Liver (tissue), 9 donors: Measurements from ENCODE around the gene IL1A. TPM values are rescaled to one million over a fixed set of nuclear protein-coding genes. Genes with fewer than 3 reads are reported as not detected.

Experiments used
- DNase-seq: peaks from one replicate; pipeline ENCODE4 v3.0.0-alpha.2; 2017; ENCODE audit warnings: low spot score
- H3K27ac ChIP-seq, 2 donors: one replicate each; pipeline ENCODE4 v1.7.0; 2013; ENCODE audit warnings: inconsistent platforms in 2 of 2, low read length in 2 of 2, control low read depth in 1 of 2, low read depth in 1 of 2, mild to moderate bottlenecking in 1 of 2
- H3K27me3 ChIP-seq, 4 donors: one replicate each; pipeline versions ENCODE4 v1.6.1 to v1.7.0; 2013; ENCODE audit warnings: low read length in 3 of 4, inconsistent platforms in 1 of 4, mild to moderate bottlenecking in 1 of 4, moderate library complexity in 1 of 4; ENCODE audit not compliant: control insufficient read depth in 4 of 4, insufficient read depth in 4 of 4
- H3K36me3 ChIP-seq, 4 donors: one replicate each; pipeline versions ENCODE4 v1.6.1 to v1.7.0; 2013; ENCODE audit warnings: low read length in 3 of 4, mild to moderate bottlenecking in 3 of 4, low read depth in 1 of 4, moderate library complexity in 1 of 4; ENCODE audit not compliant: control insufficient read depth in 4 of 4, insufficient read depth in 3 of 4
- H3K4me1 ChIP-seq, 4 donors: one replicate each; pipeline versions ENCODE4 v1.6.1 to v1.7.0; 2013; ENCODE audit warnings: low read length in 3 of 4, mild to moderate bottlenecking in 3 of 4, moderate library complexity in 1 of 4; ENCODE audit not compliant: control insufficient read depth in 4 of 4, insufficient read depth in 4 of 4
- H3K4me3 ChIP-seq, 3 donors: one replicate each; pipeline versions ENCODE4 v1.6.1 to v1.7.0; 2013; ENCODE audit warnings: low read length in 3 of 3, control low read depth in 1 of 3, low read depth in 1 of 3, mild to moderate bottlenecking in 1 of 3
- H3K9ac ChIP-seq, 2 donors: one replicate each; pipeline ENCODE4 v1.7.0; 2013; ENCODE audit warnings: low read length in 2 of 2, mild to moderate bottlenecking in 2 of 2, moderate library complexity in 2 of 2, control low read depth in 1 of 2, low read depth in 1 of 2
- H3K9me3 ChIP-seq, 4 donors: one replicate each; pipeline versions ENCODE4 v1.6.1 to v1.7.0; 2013; ENCODE audit warnings: low read length in 3 of 4; ENCODE audit not compliant: control insufficient read depth in 4 of 4
- EGR1 ChIP-seq, 2 donors: IDR thresholded peaks; 2 replicates each; pipeline ENCODE4 v1.6.1; 2016 to 2018; ENCODE audit warnings: antibody characterized with exemption in 2 of 2, low read depth in 2 of 2
- FOXA1 ChIP-seq: IDR thresholded peaks from 2 replicates; pipeline ENCODE4 v1.6.1; 2016; ENCODE audit warnings: antibody characterized with exemption
- FOXA2 ChIP-seq: IDR thresholded peaks from 2 replicates; pipeline ENCODE4 v1.6.1; 2016; ENCODE audit warnings: antibody characterized with exemption
- GABPA ChIP-seq, 2 donors: IDR thresholded peaks in 1 of 2; conservative IDR thresholded peaks in 1 of 2; 2 replicates each; pipeline ENCODE4 v1.6.1; 2016; ENCODE audit warnings: antibody characterized with exemption in 2 of 2, mild to moderate bottlenecking in 1 of 2, moderate library complexity in 1 of 2
- NR2F2 ChIP-seq: IDR thresholded peaks from 2 replicates; pipeline ENCODE4 v1.6.1; 2016; ENCODE audit warnings: antibody characterized with exemption
- RXRA ChIP-seq, 2 donors: IDR thresholded peaks; 2 replicates each; pipeline ENCODE4 v1.6.1; 2017 to 2018; ENCODE audit warnings: antibody characterized with exemption in 2 of 2, mild to moderate bottlenecking in 1 of 2
- YY1 ChIP-seq: IDR thresholded peaks from 2 replicates; pipeline ENCODE4 v1.6.1; 2016; ENCODE audit warnings: antibody characterized with exemption, mild to moderate bottlenecking
- WGBS: extraction: QIAGEN DNeasy Blood & Tissue Kit; methylation state at CpG from one replicate; pipeline ENCODE4 v1.1.7; 2013; 5-methylcytosine and 5-hydroxymethylcytosine counted together
- polyA plus RNA-seq, 2 donors: library from polyadenylated mRNA; stranded (reverse) in 1 of 2; unstranded in 1 of 2; fragments of 200-250 nt in 1 of 2; fragments of >200 nt in 1 of 2; fragmentation: Nextera tagmentation in 1 of 2; extraction: Ambion mirVana in 1 of 2; gene quantifications; one replicate each; pipeline versions ENCODE4 v1.2.1 to v1.2.3, GENCODE V29; 2013 to 2015
- total RNA-seq, 2 donors: library from RNA; depleted of rRNA; stranded (reverse); fragments of >200 nt; gene quantifications; one replicate each; pipeline ENCODE4 v1.2.3, GENCODE V29; 2014
- TF ChIP-seq, protein P1 (sequence below): IDR thresholded peaks from 2 replicates; pipeline ENCODE4 v1.6.1; 2016; ENCODE audit warnings: antibody characterized with exemption, mild to moderate bottlenecking
- TF ChIP-seq, protein P2 (sequence below): fragments of 150-350 bp; IDR thresholded peaks from 2 replicates; pipeline ENCODE4 v1.5.1; 2017; ENCODE audit warnings: improper control_type of control experiment, low read depth, low read length; ENCODE audit not compliant: missing input control
- TF ChIP-seq, protein P3 (sequence below): IDR thresholded peaks from 2 replicates; pipeline ENCODE4 v1.6.1; 2016; ENCODE audit warnings: antibody characterized with exemption
- donor health status: healthy.
- donor health status: healthy.
- donor health status: healthy.
- donor health status: healthy.
- donor health status: healthy.

The IL1A gene
- total and polyA plus RNA-seq, 4 donors: 0.05 TPM; not detected in 3

DNA sequence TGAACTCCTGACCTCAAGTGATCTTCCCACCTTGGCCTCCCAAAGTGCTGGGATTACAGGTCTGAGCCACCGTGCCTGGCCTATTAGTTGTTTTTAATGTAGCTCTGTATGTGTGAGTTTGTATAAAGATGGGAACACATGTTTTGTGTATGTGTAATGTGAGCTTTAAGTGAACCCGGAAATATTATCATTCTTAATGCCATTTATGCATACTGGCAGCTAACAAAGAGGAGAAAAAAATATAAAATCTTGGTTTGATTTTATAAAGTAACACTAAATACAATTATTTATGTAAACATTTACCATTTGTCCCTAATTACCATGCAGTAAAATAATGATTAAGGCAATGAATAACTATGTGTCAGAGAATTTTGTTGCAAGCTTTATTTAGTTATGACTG is 10.7 kb downstream of the IL1A start (continued):
- TF ChIP-seq, protein P1, sequence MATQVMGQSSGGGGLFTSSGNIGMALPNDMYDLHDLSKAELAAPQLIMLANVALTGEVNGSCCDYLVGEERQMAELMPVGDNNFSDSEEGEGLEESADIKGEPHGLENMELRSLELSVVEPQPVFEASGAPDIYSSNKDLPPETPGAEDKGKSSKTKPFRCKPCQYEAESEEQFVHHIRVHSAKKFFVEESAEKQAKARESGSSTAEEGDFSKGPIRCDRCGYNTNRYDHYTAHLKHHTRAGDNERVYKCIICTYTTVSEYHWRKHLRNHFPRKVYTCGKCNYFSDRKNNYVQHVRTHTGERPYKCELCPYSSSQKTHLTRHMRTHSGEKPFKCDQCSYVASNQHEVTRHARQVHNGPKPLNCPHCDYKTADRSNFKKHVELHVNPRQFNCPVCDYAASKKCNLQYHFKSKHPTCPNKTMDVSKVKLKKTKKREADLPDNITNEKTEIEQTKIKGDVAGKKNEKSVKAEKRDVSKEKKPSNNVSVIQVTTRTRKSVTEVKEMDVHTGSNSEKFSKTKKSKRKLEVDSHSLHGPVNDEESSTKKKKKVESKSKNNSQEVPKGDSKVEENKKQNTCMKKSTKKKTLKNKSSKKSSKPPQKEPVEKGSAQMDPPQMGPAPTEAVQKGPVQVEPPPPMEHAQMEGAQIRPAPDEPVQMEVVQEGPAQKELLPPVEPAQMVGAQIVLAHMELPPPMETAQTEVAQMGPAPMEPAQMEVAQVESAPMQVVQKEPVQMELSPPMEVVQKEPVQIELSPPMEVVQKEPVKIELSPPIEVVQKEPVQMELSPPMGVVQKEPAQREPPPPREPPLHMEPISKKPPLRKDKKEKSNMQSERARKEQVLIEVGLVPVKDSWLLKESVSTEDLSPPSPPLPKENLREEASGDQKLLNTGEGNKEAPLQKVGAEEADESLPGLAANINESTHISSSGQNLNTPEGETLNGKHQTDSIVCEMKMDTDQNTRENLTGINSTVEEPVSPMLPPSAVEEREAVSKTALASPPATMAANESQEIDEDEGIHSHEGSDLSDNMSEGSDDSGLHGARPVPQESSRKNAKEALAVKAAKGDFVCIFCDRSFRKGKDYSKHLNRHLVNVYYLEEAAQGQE: no peak
- TF ChIP-seq FOXA1 (no peak), NR2F2 (no peak), GABPA (IDR thresholded peaks at IDR 0.05 in 1 of 2, conservative IDR thresholded peaks at IDR 0.05 in 1 of 2) (no peak), RXRA (IDR thresholded peaks at IDR 0.05) (no peak), EGR1 (IDR thresholded peaks at IDR 0.05; ENCODE audit: low read depth in 2 of 2) (no peak)
- TF ChIP-seq, protein P2, sequence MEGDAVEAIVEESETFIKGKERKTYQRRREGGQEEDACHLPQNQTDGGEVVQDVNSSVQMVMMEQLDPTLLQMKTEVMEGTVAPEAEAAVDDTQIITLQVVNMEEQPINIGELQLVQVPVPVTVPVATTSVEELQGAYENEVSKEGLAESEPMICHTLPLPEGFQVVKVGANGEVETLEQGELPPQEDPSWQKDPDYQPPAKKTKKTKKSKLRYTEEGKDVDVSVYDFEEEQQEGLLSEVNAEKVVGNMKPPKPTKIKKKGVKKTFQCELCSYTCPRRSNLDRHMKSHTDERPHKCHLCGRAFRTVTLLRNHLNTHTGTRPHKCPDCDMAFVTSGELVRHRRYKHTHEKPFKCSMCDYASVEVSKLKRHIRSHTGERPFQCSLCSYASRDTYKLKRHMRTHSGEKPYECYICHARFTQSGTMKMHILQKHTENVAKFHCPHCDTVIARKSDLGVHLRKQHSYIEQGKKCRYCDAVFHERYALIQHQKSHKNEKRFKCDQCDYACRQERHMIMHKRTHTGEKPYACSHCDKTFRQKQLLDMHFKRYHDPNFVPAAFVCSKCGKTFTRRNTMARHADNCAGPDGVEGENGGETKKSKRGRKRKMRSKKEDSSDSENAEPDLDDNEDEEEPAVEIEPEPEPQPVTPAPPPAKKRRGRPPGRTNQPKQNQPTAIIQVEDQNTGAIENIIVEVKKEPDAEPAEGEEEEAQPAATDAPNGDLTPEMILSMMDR: no peak
- TF ChIP-seq, protein P3, sequence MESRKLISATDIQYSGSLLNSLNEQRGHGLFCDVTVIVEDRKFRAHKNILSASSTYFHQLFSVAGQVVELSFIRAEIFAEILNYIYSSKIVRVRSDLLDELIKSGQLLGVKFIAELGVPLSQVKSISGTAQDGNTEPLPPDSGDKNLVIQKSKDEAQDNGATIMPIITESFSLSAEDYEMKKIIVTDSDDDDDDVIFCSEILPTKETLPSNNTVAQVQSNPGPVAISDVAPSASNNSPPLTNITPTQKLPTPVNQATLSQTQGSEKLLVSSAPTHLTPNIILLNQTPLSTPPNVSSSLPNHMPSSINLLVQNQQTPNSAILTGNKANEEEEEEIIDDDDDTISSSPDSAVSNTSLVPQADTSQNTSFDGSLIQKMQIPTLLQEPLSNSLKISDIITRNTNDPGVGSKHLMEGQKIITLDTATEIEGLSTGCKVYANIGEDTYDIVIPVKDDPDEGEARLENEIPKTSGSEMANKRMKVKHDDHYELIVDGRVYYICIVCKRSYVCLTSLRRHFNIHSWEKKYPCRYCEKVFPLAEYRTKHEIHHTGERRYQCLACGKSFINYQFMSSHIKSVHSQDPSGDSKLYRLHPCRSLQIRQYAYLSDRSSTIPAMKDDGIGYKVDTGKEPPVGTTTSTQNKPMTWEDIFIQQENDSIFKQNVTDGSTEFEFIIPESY: no peak

DNA sequence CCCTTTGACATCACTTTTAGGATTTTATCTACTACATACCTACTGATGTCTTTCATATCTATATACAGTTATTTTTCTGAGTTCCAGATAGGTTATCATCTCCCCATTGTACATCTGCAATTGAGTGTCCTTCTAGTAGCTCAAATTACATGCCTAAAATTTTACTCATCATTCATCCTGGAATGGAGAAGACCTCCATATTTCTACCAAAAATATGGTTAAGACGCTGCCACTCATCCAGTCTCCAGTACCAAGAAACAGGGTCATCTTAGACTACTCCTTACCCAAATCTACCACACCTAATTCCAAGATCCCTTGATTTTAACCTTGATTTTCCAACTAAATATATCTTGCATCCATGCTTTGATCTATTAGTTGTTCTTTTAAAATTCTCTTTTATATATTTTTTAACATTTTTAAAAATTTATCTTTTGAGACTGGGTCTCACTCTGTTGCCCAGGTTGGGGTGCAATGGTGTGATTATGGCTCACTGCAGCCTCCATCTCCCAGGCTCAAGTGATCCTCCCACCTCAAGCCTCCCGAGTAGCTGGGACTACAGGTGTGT is 11.3 kb downstream of the IL1A start:
- Histone ChIP-seq H3K4me3 (no peak overlapping the region), H3K27me3 (no peaks in the 10 kb centered on the region), H3K36me3 (no peaks in the 10 kb centered on the region), H3K9ac (no peak overlapping the region), H3K9me3 (no peaks in the 10 kb centered on the region), H3K4me1 (peaks cover 0 to 1% (median 0%) of the 10 kb centered on the region in 4 donors), H3K27ac (no peak overlapping the region)
- DNase-seq: no peak
- 43% methylated on average over 2 of the region's 2 CpGs for WGBS
- TF ChIP-seq YY1: no peak
- no peak for TF ChIP-seq EGR1 (IDR thresholded peaks at IDR 0.05; ENCODE audit: low read depth in 2 of 2)
- TF ChIP-seq, protein P3: no peak
- TF ChIP-seq, protein P1: no peak
- no peak for TF ChIP-seq FOXA2
- no peak for TF ChIP-seq RXRA (IDR thresholded peaks at IDR 0.05)
